GM21390 (cell line): ENCODE data around the gene RGS6.

Experiments used
- ATAC-seq: cut with Tn5 transposase; IDR thresholded peaks from one replicate; pipeline ENCODE4 v1.9.1; 2021; ENCODE audit not compliant: unreplicated experiment

The RGS6 gene

DNA sequence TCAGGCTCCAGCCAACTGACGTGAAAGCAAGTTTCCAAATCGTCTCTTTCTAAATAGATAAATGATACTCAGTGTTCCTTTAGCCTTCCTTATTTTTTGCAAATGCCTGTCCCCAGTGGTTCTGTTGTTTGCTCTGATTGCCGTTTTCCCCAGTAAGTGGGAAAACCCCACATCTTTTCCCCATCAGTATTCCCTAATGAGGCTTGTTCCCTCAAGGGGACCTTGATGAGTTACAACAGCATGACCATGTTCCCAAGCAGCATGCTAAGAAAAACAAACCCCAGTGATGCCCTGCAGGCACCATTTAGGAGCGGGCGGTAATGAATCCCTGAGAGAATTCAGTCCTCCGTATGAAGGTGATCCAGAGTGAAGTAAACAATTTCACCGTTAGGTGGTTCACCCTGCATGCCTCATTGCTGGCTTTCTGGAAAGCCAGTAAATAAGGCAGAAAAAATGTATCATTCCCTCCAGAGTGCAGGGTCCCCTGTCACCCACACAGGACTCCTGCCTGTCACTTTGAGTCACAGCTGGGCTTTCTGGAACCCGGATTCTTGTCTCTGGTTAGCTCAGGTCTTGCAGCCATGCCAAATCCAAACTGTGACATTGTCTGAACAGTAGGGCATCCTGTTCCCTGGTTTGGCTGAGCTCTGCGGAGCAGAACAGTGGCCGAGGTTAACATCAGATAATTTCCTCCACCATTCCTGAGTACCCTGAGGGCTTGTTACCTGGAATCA lies 222.6 kb downstream of the RGS6 start:
- ATAC-seq = no peak

DNA sequence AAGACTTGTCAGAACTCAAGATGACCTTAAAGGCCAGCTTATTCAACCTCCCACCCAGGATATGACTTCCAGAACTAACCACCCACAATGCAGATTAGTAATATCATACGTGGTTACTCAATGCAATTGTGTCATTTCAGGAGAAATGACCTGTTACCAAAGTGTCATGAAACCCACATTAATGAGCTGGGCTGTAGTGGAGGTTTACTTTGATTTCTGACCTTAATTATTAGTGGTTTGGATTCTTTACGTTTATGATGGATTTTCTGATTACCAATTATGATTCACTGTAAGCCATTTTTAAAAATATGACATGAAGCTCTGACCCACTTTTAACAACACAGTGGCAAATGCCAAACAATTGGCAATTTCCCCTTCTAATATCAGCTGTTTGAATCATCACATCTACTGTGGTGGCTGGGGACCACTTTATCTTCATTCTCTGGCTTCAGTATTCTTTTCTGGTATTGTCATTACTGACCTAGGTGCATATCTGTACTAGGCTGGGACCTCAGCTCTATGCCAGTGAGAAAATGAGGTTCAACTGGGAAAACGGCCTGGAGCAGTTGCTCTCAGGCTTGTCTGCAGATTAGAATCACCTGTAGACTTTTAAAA lies 223.3 kb downstream of the RGS6 start:
- no peak for ATAC-seq

DNA sequence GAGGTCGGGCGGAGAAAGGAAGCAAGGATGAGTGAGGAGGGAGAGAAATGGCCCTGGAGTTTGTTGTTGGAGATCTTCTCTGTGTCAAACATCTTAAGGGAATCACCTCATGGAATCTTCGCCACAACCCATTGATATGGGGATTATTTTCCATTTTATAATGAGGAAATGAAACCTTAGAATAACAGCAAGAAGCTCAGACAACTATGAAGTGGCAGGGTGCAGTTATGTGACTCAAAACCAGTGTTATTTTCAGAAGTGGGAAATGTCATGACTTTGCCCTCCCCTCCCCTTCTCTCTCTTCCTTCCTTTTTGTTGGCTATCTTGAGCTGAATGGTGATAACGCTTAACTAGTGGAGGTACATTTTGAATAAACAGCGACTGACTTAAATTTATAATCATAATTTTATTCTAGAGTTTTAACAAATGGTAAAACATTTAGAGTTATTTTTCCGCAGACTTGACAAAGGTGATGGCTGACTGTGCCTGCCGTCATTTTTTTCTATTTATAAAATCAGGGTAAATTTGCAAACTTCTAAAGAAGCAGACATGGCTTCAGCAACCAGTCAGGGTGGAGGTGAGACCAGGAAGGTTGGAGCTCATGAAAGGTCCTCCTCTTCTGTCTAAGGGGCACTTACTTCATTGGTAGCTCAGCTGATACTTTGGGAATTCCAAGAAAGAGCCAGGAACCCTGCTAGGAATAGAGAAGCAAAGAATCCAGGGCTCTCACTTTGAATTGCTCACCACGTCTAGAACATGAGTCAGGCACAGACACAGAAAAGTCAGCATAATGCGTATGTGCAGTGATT lies 232.4 kb downstream of the RGS6 start:
- ATAC-seq = no peak

DNA sequence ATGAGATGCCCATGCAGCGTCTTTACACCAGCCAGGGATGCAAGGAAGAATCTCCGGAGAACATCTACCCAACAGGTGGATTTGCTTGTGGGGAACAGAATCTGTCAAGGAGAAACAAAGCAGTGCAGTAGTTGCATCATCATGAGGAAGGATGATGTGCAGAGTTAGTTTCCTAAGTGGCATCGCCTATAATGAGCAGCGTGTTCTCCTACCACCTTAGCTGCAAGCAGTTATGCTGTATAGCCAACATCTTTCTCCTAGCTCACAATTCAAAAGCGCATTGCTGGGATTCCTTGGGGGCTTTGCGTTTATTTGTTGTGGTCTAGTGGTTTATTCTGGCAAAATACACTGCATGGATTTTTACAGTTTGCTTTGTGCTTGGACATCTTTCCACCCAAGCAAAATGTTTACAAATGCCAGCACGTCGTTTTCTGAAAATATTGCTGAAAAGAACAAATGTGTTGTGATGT lies 233.0 kb downstream of the RGS6 start:
- no peak for ATAC-seq

DNA sequence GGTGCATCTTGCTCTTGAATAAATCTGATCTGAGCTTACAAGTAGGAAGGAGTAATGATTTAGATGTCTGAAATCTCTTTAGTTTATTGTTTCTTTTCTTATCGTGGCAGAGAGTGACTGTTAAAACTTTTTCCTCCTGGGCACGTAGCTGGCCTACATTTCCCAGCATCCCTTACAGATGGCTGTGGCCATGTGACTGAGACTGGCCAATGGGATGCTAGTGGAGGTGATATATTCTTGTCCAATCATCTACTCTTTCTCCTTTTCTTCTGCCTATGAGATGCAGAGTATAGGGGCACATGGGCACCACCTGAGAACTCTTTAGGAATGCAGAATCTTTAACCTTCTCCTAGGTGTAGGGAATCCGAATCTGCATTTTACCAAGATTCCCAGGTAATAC lies 237.3 kb downstream of the RGS6 start:
- no peak for ATAC-seq

DNA sequence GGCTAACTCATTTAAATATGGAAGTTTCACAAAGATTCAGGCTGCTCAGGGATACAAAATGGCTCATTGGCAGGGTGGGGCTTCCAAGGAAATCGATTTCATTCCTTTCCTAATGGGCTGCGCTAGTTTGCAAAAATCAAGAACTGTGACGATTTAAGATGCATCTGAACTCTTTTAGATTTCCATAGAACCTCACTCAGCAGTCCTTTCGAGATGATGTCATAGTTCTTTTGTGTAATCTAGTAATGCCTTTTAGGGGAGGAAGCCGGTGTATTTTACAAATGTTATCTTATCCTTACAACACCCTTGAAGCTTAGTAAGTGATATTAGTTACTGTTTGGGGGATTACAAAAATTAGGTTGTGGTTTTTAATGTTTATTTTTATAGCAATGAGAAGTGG lies 239.8 kb downstream of the RGS6 start:
- ATAC-seq = no peak

DNA sequence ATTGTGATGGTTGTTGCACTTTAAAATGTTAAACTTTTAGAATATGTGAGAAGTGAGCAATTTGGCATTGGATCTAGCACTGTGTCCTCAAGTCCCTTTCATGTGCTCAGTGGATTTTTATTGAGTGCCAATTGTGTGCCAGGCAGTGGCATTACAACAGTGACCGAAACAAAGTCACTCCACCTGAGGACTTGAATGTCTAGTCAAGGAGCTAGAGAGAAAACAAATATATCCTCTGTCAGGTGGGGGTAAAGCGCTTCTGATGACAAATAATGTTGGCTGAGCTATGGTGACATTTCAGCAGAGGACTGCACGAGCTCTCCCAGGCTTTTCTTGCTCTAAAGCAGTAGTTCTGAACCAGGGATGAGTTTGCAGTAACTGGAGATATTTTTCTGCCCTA lies 240.4 kb downstream of the RGS6 start:
- ATAC-seq = no peak

DNA sequence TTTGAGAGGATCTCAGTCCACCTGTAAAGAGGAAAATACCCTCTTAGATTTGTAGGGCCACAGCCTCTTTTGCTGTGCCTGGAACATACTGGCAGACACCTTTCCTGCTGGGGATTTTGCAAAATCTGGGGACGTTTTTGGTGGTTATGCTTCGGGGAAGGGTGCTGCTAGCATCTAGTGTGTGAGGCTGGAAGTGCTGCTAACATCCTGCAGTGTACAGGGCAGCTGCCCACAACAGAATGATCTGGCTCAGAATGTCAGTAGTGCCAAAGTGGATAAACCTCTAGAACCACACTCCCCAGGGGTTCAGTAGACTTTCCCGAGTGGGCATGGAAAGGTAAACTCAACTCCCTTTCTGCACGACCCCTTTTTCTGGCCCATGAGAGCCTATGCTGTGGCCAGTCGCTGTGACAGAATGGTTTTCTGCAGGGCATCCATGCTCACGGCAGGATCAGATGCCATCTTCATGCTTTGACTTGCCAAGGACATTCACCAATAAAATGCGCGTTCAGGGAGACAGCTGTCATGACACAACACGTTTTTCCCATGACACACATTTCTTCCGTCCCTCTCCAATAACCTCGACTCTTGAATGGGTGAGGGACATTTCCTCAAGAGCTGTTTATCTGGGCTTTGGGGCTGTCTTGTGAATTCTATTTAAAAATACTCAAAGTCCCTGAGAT lies 240.9 kb downstream of the RGS6 start:
- ATAC-seq = no peak

DNA sequence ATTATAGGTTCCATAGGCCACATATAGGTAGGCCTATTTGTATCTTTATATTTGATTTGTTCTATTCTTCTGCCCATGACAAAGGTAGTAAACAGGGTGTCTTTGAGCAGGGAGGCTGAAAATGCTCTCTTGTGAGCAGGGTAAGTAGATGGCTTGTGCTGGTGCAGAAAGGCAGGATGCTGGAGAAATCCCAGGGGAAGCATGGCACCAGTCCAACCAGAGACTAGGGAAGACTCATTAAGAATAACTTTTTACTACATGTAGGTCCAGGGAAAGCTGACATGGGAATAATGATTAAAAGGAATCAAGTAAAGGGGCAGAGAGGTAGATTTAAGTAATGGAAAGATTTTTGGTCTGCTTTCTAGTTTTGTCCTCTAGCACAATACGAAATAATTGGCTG lies 245.0 kb downstream of the RGS6 start:
- no peak for ATAC-seq

DNA sequence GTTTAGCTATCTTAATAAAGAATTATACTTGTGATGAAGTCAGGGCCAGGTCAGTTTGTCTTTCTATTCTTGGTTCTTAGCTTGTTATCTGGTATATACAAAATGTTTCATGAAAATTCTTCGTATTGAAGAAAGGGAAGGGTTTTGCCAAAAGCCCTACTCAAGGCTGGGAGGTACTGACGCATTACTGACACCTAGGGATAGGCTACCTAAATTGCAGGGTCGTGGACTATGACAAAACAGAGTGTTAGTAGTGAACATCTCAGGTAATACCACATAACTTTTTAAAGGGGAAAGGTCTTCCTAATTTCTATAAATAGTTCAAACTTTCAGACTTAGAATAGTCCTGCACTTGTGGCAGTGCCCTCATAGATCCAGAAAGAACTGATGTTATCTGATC lies 246.3 kb downstream of the RGS6 start:
- no peak for ATAC-seq

DNA sequence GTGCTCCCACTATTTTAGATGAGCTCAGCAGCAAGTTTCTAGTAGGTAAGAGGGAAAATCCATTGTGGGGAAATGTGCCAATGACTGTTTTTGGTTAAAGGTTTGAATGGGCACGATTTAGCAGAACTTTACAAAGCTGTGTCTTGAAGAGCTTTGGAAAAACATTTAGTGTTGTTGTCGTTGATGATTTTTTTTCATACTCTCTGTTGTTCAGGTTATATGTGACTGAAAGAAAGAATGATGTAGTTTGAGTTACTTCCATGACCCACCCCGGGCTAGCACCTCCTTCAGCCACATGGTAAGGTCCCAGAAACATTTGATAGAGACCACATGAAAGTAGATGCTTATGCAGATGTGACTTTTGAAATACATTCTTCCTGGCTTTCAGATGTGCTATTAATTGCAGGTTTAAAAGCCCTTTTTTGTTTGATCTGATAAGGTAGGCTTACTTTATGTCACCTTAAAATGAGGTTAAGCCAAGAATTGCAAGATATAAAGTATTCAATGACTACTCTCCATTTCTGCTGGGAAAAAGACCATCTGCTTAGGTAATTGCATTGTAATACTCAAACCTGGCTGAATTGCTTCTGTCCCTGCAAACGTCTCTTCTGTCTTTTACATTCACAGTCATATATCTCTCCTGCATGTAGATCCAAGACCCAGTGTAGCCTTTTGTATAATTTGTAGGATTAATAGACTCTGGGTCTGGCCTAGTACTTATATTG lies 250.6 kb downstream of the RGS6 start:
- no peak for ATAC-seq

DNA sequence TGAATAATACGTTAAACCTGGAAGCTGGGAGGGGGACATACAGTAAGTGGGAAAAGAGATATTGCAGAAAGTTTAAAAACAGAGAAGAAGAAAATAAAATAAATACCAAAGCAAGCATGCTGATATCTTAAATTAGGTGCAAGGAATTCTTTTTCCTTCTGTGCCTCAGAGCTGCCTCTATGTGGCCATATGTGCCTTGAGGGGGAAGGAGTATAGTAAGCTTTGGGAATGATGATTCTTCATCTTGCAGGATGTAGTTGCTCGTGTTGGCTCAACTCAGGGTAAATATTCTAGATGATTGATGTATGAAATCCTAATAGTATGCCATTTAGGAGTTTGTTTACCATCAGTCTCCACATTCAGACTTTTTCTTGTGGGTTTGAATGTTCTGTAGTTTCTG lies 251.4 kb downstream of the RGS6 start:
- no peak for ATAC-seq

DNA sequence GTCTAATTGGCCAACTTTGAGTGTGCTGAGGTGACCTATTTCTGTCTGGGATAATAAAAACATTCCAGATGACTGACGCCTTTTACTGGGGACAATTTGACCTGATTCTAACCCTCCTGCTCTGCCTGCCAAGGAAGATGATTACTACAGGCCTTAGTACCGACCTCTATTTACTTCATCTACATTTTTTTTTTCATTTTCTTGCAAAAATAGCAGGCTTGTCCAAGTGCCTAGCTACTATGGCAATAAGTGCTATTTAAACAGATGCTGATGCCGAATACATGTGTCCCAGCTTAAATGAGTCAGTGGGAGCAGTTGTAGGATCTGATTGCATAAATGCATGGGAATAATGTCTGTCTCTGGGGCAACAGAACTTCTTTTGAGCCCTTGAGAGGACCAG lies 254.3 kb downstream of the RGS6 start:
- no peak for ATAC-seq

DNA sequence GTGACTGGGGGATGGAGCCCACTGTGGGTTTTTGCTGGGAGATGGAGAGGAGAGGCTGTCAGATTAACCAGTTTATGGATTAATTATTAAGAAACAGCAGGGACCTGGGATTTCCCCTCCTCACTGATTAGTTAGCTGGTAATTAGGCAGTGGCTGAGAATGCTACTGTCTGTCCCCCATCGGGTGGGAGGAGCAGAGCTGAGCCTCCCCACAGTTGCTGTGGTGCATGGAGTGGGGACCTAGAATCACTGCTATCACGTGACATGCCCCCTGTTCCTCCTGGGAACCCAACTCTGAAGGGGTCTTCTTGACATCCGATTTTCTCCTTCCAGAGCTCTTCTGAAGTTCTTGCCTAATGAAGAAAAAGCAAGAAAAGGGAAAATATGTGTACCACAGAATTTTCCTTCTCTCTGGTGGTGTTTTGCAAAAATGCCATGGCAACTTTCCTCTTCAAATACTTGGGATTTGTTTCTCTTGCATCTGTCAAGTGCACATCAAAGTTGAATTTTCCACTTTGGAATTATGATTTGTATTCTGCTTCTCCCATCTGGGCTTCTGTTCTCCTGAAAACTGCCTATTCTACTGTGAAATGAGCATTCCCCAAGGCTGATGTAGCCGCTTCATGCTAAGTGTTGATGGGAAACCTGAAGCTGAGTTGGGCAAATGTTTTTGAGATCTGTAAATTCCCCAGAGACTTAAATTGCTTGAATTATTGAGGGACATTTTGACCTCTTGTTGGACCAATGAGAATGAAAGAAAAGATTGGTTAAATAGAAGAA lies 264.2 kb downstream of the RGS6 start:
- no peak for ATAC-seq

DNA sequence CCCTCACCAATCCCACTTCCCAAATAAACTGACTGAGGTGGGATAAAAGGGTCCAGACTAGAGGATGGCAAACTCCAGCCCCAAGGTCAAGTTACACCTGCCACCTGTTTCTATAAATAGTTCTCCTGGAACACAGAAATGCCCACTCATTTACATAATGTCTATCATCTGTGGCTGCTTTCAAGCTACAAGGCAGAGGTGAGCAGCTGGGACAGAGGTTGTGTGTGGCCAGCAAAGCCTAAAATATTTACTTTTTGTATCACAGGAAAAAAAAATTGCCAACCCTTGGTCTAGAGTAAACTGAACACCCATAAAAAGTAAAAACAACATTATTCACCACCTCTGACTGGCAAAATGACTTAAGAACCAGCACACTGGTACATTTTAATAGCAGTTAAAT lies 269.4 kb downstream of the RGS6 start:
- ATAC-seq = no peak

DNA sequence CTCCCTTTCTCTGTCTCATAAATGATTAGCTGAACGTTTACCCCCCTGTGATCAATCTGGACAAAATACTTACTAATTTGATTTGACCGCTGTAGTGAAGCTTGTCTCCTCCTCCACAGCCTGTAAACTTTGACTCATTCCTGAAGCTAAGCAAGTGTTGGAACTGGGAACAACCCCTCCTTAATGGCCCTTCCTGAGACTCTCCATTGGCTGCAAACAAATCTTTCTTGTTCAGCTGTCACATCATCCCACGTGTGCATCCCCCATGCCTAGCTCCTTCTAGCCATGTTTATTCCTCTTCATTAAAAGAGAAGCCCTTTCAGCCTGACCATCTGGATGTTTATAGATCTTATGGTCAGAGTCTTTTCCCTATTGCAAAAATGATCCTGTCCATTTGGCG lies 281.2 kb downstream of the RGS6 start:
- ATAC-seq = no peak

DNA sequence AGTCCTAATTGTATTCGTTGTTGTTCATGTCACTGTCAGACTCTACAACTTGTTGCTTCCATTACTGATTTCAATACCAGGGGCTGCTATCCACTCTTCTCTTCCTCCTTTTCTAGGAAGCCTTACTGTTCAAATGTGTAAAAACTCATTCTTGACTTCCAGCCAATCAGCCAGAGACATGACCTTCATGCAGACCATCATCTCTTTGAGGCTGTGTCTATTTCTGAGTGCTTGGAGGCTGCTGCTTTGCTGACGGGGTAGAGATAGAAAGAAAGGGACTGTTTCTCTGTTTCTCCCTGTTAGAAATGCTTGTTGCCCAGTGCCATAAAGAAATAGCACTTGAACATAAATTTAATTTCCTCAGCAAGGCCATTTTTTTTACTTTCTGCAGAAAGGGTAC lies 282.9 kb downstream of the RGS6 start:
- ATAC-seq = no peak

DNA sequence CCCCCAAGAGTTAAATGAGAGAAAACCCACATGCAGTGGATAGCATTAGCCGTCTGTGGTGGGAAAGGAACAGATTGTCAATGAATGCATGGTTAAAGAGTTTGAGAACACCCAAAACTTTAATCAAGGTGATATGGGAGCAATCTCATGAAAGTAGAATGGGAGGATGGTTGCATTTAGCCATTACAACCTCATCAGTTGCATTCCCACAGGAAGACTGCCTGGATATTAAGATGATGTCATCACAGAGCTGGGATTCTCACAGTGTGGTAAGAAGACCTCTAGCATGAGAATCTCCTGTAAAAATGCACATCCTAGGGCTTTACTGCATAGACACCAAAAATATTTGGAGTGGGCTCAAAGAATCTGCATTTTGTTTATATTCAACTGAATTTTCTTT lies 284.9 kb downstream of the RGS6 start:
- ATAC-seq = no peak

DNA sequence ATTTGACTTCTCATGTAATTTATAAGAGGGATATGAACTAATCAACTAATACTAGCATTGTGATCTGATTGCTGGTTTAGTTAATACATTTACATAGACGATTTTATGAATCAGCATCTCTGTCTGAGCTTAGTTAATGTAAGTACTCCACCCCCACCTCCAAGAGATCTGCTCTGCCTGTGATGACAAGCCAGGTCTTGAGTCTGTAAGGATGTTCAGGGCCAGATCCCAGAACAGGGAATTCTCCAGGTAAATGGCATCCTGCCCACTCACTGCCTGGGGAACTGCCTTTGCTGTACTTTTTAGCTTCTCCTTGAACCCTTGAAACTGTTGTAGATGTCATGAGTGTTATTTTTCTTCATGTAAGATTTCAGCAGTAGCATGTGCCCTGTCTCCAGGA lies 289.8 kb downstream of the RGS6 start:
- no peak for ATAC-seq

DNA sequence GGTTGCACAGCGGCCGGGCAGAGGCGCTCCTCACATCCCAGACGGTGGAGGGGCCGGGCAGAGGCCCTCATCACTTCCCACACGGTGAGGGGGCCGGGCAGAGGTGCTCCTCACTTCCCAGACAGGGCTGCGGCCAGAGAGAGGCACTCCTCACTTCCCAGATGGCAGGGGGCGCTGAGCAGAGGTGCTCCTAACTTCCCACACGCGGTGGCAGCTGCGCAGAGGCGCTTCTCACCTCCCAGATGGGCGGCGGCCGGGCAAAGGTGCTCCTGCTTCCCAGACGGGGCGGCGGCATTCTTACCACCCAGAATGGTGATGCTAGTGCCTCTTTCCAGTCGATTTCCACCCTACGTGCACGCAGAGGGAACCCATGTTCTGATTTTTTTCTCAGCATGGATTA lies 304.4 kb downstream of the RGS6 start:
- no peak for ATAC-seq
